Heart right ventricle (tissue), 16 donors: ENCODE data around the gene BRD3OS. TPM values are rescaled to one million over a fixed set of nuclear protein-coding genes. Genes with fewer than 3 reads are reported as not detected.

Experiments used
- ATAC-seq, 8 donors: fragments of 200-7000 bp; cut with Tn5 transposase; one replicate each; pipeline ENCODE4 v1.9.1; 2020; ENCODE audit warnings: mild to moderate bottlenecking in 8 of 8, moderate library complexity in 8 of 8, moderate number of reproducible peaks in 1 of 8
- DNase-seq, 2 donors: peaks; one replicate each; pipeline ENCODE4 v3.0.0-alpha.2; 2020
- H3K27ac ChIP-seq, 10 donors: fragments of 200-600 bp; sonication (generic) in 2 of 10; one replicate each; pipeline versions ENCODE4 v1.5.0 to v1.8.0; 2020 to 2022; ENCODE audit warnings: mild to moderate bottlenecking in 3 of 10
- H3K27me3 ChIP-seq, 7 donors: fragments of 200-600 bp; one replicate each; pipeline ENCODE4 v1.8.0; 2021 to 2022; ENCODE audit warnings: mild to moderate bottlenecking in 2 of 7
- H3K36me3 ChIP-seq, 9 donors: fragments of 200-600 bp; sonication (generic) in 1 of 9; one replicate each; pipeline versions ENCODE4 v1.5.0 to v1.8.0; 2020 to 2022; ENCODE audit warnings: mild to moderate bottlenecking in 2 of 9
- H3K4me1 ChIP-seq, 9 donors: fragments of 200-600 bp; sonication (generic) in 1 of 9; one replicate each; pipeline versions ENCODE4 v1.5.0 to v1.8.0; 2020 to 2022; ENCODE audit warnings: mild to moderate bottlenecking in 4 of 9
- H3K4me3 ChIP-seq, 10 donors: fragments of 200-600 bp; sonication (generic) in 2 of 10; one replicate each; pipeline versions ENCODE4 v1.5.0 to v1.8.0; 2020 to 2022; ENCODE audit warnings: mild to moderate bottlenecking in 7 of 10, moderate library complexity in 2 of 10
- H3K9me3 ChIP-seq, 11 donors: fragments of 200-600 bp in 10 of 11; sonication (generic) in 2 of 11; one replicate each; pipeline versions ENCODE4 v1.5.0 to v1.8.0; 2013 to 2022; ENCODE audit warnings: mild to moderate bottlenecking in 2 of 11, control low read depth in 1 of 11, moderate library complexity in 1 of 11
- CTCF ChIP-seq, 9 donors: fragments of 200-600 bp; sonication (generic) in 2 of 9; IDR thresholded peaks; one replicate each; pipeline versions ENCODE4 v1.5.0 to v1.8.0; 2021 to 2022; ENCODE audit warnings: antibody characterized with exemption in 9 of 9, mild to moderate bottlenecking in 5 of 9, moderate library complexity in 1 of 9
- WGBS, 2 donors: extraction: QIAGEN DNeasy Blood & Tissue Kit; methylation state at CpG; one replicate each; pipeline ENCODE4 v1.1.7; 2013; ENCODE audit warnings: inconsistent platforms in 1 of 2; 5-methylcytosine and 5-hydroxymethylcytosine counted together
- intact Hi-C, 10 donors: fragments of 100-400 bp; cut with DNase I; formaldehyde crosslinking; loops; one replicate each; pipeline versions ENCODE4 v1.11.1 to v1.14.2; 2022
- polyA plus RNA-seq, 2 donors: library from polyadenylated mRNA; stranded (reverse); fragments of 200-250 nt; gene quantifications; one replicate each; pipeline ENCODE4 v1.2.3, GENCODE V29; 2013
- total RNA-seq, 10 donors: library from RNA; stranded (reverse); fragmentation: NEBNext Ultra II Directional in 3 of 10; extraction: Animal tissue kit (Norgen Biotek cat#: 25700) in 3 of 10; gene quantifications; one replicate each; pipeline versions ENCODE4 v1.2.1 to v1.2.4, GENCODE V29; 2021 to 2023
- donor health status: Arrhythmogenic right ventricular cardiomyopathy.
- donor health status: ischemic (EF 13 %, LVEDD 7.1; RV severe dilation, severe dysfunction).
- donor health status: healthy with polysubstance abuse.
- donor health status: DM: no; HTN: yes; CAD: no.
- donor health status: DM: no; HTN: no; CAD: no.
- donor health status: ischemic (EF 25% LVEDD 6.9; RV normal size, moderate dysfunction).
- donor health status: ischemic (EF 25% LVEDD 5.7; RV mildly dilated, moderate dysfunction).
- donor health status: healthy.
- donor health status: DM: yes; HTN: yes; CAD: no.
- donor health status: Ischemic cardiomyopathy.
- donor health status: ischemic (EF 35%, LVEDD 5.7; RV mildly dilated, moderate dysfunction).
- donor health status: nonischemic (EF 11% LVEDD 7.7; RV severe dilation, severe dysfunction).
- donor health status: DM: yes; HTN: yes; CAD: no.
- donor health status: PGD.
- donor health status: ischemic (EF 29% LVEDD 5.4; RV normal size, mild dysfunction).
- donor health status: nonischemic (EF 23%, LVEDD 6.1; RV moderate dilation, normal function).

The BRD3OS gene
- total and polyA plus RNA-seq, 12 donors, result 4.1 to 11.6 (median 7.0) TPM

DNA sequence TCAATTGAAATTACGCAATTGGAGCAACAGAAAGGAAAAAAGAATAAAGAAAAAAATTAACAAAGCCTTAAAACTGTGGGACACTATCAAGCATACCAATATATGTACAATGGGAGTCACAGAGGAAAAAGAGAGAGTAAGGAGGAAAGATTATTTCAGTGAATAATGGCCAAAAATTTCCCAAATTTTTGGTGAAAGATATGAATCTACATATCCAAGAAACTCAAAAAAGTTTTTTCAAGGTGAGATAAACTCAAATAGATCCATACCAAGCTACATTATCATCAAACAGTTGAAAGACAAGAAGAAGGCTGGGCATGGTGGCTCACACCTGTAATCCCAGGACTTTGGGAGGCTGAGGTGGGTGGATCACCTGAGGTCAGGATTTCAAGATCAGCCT is 51.4 kb downstream of the BRD3OS start:
- 0 to 56% methylated on average over 1 of the region's 1 CpG for WGBS, 2 donors
- no peak for TF ChIP-seq CTCF (IDR thresholded peaks at IDR 0.05)

More for the DNA sequence above, 51.4 kb downstream of the BRD3OS start:
- Histone ChIP-seq H3K4me1 (no peaks in the 10 kb centered on the region), H3K27ac (no peak overlapping the region), H3K9me3 (peaks cover 0 to 45% (median 16%) of the 10 kb centered on the region in 11 donors), H3K4me3 (no peak overlapping the region), H3K27me3 (peaks cover 0 to 7% (median 0%) of the 10 kb centered on the region in 7 donors), H3K36me3 (no peaks in the 10 kb centered on the region)
- no peak for DNase-seq
- intact Hi-C loops, result no loop called here
- no peak for ATAC-seq

Other genes with a start within 250 kb of the BRD3OS start
- gene VAV2, start 33.2 kb upstream of the BRD3OS start, total RNA-seq, result 1 to 10 TPM; 2.9 to 7.1 (median 5.0) TPM
- 1 to 10 TPM; 4.3 to 5.7 TPM for gene VAV2, start 33.2 kb upstream of the BRD3OS start, polyA plus RNA-seq
- 10 to 100 TPM; 23.2 to 34.4 (median 29.7) TPM for gene BRD3, start 42.5 kb downstream of the BRD3OS start, total RNA-seq
- gene BRD3, start 42.5 kb downstream of the BRD3OS start, polyA plus RNA-seq, result 10 to 100 TPM in 1 of 2 donors, 1 to 10 TPM in 1; 5.7 to 11.1 TPM
- gene WDR5, start 110.6 kb downstream of the BRD3OS start, total RNA-seq, result 10 to 100 TPM; 16.1 to 22.5 (median 18.1) TPM
- gene WDR5, start 110.6 kb downstream of the BRD3OS start, polyA plus RNA-seq, result 10 to 100 TPM; 14.0 to 17.8 TPM
- gene RNU6ATAC, start 139.1 kb downstream of the BRD3OS start, total RNA-seq, result 100 to 1,000 TPM in 3 of 10 donors, 10 to 100 TPM in 6, not detected in 1; 21.4 to 172 (median 66.8) TPM
- gene RNU6ATAC, start 139.1 kb downstream of the BRD3OS start, polyA plus RNA-seq, result not detected